ENCODE measurements around the gene DISP3. TPM values are rescaled to one million over a fixed set of nuclear protein-coding genes. Genes with fewer than 3 reads are reported as not detected.

The DISP3 gene
- total and polyA plus RNA-seq, 2 of the 4 experiments (the other 2 are of a cell fraction) = 0.05 TPM; not detected in 1

DNA sequence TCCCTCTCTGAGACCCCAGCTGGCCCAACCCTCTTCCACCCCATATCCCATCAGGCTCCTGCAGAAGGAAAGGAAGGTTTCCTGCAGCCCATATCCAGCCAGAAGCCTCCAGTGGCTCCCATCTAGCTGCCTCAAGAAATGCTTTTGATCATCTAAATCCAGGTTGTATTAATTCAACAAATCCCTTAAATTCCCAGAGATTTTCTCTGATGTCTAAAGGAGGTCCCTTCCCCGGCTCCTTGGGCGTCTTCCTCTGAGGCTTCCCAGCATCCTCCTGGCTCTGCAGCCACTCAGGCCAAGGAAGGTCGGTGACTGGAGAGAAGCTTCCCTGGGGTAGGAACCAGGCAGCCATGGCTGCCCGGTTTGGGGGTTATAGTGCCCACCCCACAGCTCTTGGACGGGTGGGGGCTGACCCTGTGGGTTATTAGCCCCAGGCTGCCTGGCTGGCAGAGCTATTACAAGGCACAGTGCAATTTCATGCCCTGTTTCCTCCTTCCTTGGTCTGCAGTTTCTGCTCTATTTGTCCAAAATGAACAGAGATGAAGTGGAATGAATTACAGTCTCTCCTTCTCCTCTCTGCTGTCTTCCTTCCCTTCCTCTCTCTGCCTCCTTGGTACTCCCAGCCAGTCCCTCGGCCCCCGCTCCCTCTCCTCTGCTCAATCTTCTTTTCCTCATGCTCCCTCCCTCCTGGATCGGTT lies 34.8 kb upstream of the DISP3 start:
- Histone ChIP-seq H4K5ac (ENCODE audit: low read depth, low read length) (no peak overlapping the region), H3K18ac (ENCODE audit: low read depth, low read length) (no peak overlapping the region), H2AK5ac (ENCODE audit: low read depth, low read length) (no peak overlapping the region), H3K27me3 (ENCODE audit: control insufficient read depth, insufficient read depth, low read length) (peaks cover 8% of the 10 kb centered on the region), H2AFZ (replicated peaks; ENCODE audit: low read length, poor library complexity) (no peak overlapping the region), H2BK120ac (ENCODE audit: low read depth, low read length) (no peak overlapping the region), H2AK9ac (replicated peaks; ENCODE audit: low read depth, low read length, poor library complexity) (no peak overlapping the region), H3K14ac (replicated peaks; ENCODE audit: low read depth, low read length) (no peak overlapping the region), H3K27ac (ENCODE audit: insufficient read depth, low read length) (no peak overlapping the region), H3K4me3 (ENCODE audit: insufficient read depth, low read depth, low read length) (no peak overlapping the region), H3K9me3 (ENCODE audit: control insufficient read depth, insufficient read depth, low read length) (no peaks in the 10 kb centered on the region), H3K9ac (ENCODE audit: low read depth, low read length) (no peak overlapping the region), H3K4me2 (ENCODE audit: low read depth, low read length) (no peak overlapping the region), H4K20me1 (ENCODE audit: insufficient read depth, low read length) (no peaks in the 10 kb centered on the region), H3K4ac (ENCODE audit: low read depth, low read length) (no peak overlapping the region), H3K9me1 (ENCODE audit: insufficient read depth, low read length) (no peaks in the 10 kb centered on the region), H3K4me1 (ENCODE audit: control insufficient read depth, insufficient read depth, low read length) (no peaks in the 10 kb centered on the region), H4K91ac (ENCODE audit: insufficient read depth, low read depth, low read length) (no peak overlapping the region), H4K8ac (ENCODE audit: low read depth in 2 of 2, low read length in 2 of 2) (no peak overlapping the region), H3K36me3 (ENCODE audit: control insufficient read depth, insufficient read depth, low read length) (no peaks in the 10 kb centered on the region), H2BK15ac (ENCODE audit: low read depth, low read length) (no peak overlapping the region), H2BK20ac (ENCODE audit: low read depth, low read length) (no peak overlapping the region), H2BK5ac (ENCODE audit: low read depth, low read length, poor library complexity, severe bottlenecking) (no peak overlapping the region), H3K79me1 (ENCODE audit: low read depth in 1 of 2, low read length in 2 of 2) (no peaks in the 10 kb centered on the region), H3K56ac (ENCODE audit: extremely low read depth, insufficient read depth, low read length) (no peak overlapping the region), H3K23ac (ENCODE audit: low read depth, low read length) (no peak overlapping the region)
- ATAC-seq (ENCODE audit: low read depth) (no peak), DNase-seq (no peak)
- 26% methylated on average over 3 of the region's 8 CpGs; no CpG with 5 or more reads in 1 of the 2 experiments for WGBS, 2 experiments (ENCODE audit: extremely low coverage in 2 of 2, insufficient read length in 1 of 2)
- ChIA-PET POLR2A (ENCODE audit: unreplicated experiment) (no interaction called here), CTCF (no interaction called here)
- in situ Hi-C loops (cut with MboI; ENCODE audit: low sequenced_read_pairs) = no loop called here
- no peak for TF ChIP-seq CEBPB (IDR thresholded peaks at IDR 0.05; ENCODE audit: low read depth, low read length)
- TF ChIP-seq RCOR1 (IDR thresholded peaks at IDR 0.05; ENCODE audit: insufficient replicate concordance, low read length) = no peak
- TF ChIP-seq RAD21 (IDR thresholded peaks at IDR 0.05; ENCODE audit: low read length) = no peak
- no peak for TF ChIP-seq MAZ (IDR thresholded peaks at IDR 0.05; ENCODE audit: borderline replicate concordance, low read depth, low read length)
- TF ChIP-seq, protein P1, sequence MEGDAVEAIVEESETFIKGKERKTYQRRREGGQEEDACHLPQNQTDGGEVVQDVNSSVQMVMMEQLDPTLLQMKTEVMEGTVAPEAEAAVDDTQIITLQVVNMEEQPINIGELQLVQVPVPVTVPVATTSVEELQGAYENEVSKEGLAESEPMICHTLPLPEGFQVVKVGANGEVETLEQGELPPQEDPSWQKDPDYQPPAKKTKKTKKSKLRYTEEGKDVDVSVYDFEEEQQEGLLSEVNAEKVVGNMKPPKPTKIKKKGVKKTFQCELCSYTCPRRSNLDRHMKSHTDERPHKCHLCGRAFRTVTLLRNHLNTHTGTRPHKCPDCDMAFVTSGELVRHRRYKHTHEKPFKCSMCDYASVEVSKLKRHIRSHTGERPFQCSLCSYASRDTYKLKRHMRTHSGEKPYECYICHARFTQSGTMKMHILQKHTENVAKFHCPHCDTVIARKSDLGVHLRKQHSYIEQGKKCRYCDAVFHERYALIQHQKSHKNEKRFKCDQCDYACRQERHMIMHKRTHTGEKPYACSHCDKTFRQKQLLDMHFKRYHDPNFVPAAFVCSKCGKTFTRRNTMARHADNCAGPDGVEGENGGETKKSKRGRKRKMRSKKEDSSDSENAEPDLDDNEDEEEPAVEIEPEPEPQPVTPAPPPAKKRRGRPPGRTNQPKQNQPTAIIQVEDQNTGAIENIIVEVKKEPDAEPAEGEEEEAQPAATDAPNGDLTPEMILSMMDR (conservative IDR thresholded peaks at IDR 0.05; ENCODE audit: low read depth, low read length) = no peak
- TF ChIP-seq MXI1 (IDR thresholded peaks at IDR 0.05; ENCODE audit: borderline replicate concordance, low read depth, low read length) = no peak
- no peak for TF ChIP-seq USF2 (IDR thresholded peaks at IDR 0.05; ENCODE audit: low read depth, low read length)
- no peak for TF ChIP-seq NFE2L2 (IDR thresholded peaks at IDR 0.05; ENCODE audit: low read depth, low read length)
- TF ChIP-seq POLR2A (IDR thresholded peaks at IDR 0.05; ENCODE audit: low read depth, low read length) = no peak
- TF ChIP-seq RFX5 (IDR thresholded peaks at IDR 0.05; ENCODE audit: low read depth, low read length) = no peak
- TF ChIP-seq MAFK (IDR thresholded peaks at IDR 0.05; ENCODE audit: low read depth, low read length) = no peak
- no peak for TF ChIP-seq CHD1 (IDR thresholded peaks at IDR 0.05; ENCODE audit: low read depth, low read length)
- TF ChIP-seq FOS (IDR thresholded peaks at IDR 0.05; ENCODE audit: low read depth, low read length) = no peak
- no peak for TF ChIP-seq SMC3 (IDR thresholded peaks at IDR 0.05; ENCODE audit: low read depth, low read length)
- no peak for TF ChIP-seq BHLHE40 (IDR thresholded peaks at IDR 0.05; ENCODE audit: low read depth, low read length)
- TF ChIP-seq ELK1 (IDR thresholded peaks at IDR 0.05; ENCODE audit: borderline replicate concordance, low read depth, low read length) = no peak
- BruUV-seq (replicated peaks) = no TSS peak
- intact Hi-C loops (cut with micrococcal nuclease) = no loop called here
- dilution Hi-C loops (cut with HindIII; ENCODE audit: low sequenced_read_pairs, unreplicated experiment) = no loop called here

Measured in IMR-90 (cell line).